IMR-90 (cell line): ENCODE data around the gene KRT8. TPM values are rescaled to one million over a fixed set of nuclear protein-coding genes. Genes with fewer than 3 reads are reported as not detected.

Experiments
- ATAC-seq: fragments of 200-7000 bp; cut with Tn5 transposase; 2 replicates; pipeline ENCODE4 v1.9.1; 2020; ENCODE audit warnings: low read depth, mild to moderate bottlenecking, moderate library complexity
- BruUV-seq: library from RNA; stranded (reverse); fragments of 400-500 nt; replicated peaks from 2 replicates; lab custom pipeline; 2021; lab: Mats Ljungman, UMichigan
- CTCF ChIA-PET: fragments of 300-600 bp; formaldehyde crosslinking; extraction: SDS; loops from one replicate; lab custom pipeline; 2021; ENCODE audit warnings: antibody characterized with exemption; lab: Yijun Ruan, JAX
- POLR2A ChIA-PET: fragments of 300-600 bp; sonication (Branson Sonifier 250); formaldehyde crosslinking; loops from one replicate; lab custom pipeline; 2022; ENCODE audit warnings: antibody characterized with exemption; ENCODE audit not compliant: unreplicated experiment; lab: Charles Lee
- DNase-seq: peaks from one replicate; pipeline ENCODE4 v3.0.0; 2013
- H2AFZ ChIP-seq: replicated peaks from 2 replicates; pipeline ENCODE3; 2013; ENCODE audit warnings: low read length, mild to moderate bottlenecking; ENCODE audit not compliant: poor library complexity
- H2AK5ac ChIP-seq: 2 replicates; pipeline ENCODE4 v1.6.1; 2013; ENCODE audit warnings: low read depth, low read length, inconsistent platforms
- H2AK9ac ChIP-seq: replicated peaks from 2 replicates; pipeline ENCODE3; 2013; ENCODE audit warnings: mild to moderate bottlenecking, low read depth, low read length, moderate library complexity; ENCODE audit not compliant: poor library complexity
- H2BK120ac ChIP-seq: 2 replicates; pipeline ENCODE4 v1.6.1; 2013; ENCODE audit warnings: low read depth, low read length, inconsistent platforms
- H2BK15ac ChIP-seq: 3 replicates; pipeline ENCODE4 v1.6.1; 2013; ENCODE audit warnings: low read depth, low read length, inconsistent platforms
- H2BK20ac ChIP-seq: 2 replicates; pipeline ENCODE4 v1.6.1; 2013; ENCODE audit warnings: low read depth, mild to moderate bottlenecking, inconsistent platforms, low read length, moderate library complexity
- H2BK5ac ChIP-seq: 2 replicates; pipeline ENCODE4 v1.6.1; 2013; ENCODE audit warnings: mild to moderate bottlenecking, low read depth, low read length, inconsistent platforms; ENCODE audit not compliant: poor library complexity, severe bottlenecking
- H3K14ac ChIP-seq: replicated peaks from 2 replicates; pipeline ENCODE4 v1.6.1; 2013; ENCODE audit warnings: low read depth, low read length, inconsistent platforms
- H3K18ac ChIP-seq: 2 replicates; pipeline ENCODE4 v1.6.1; 2013; ENCODE audit warnings: low read depth, low read length, control low read depth
- H3K23ac ChIP-seq: 2 replicates; pipeline ENCODE4 v1.6.1; 2013; ENCODE audit warnings: low read depth, low read length, inconsistent platforms
- H3K27ac ChIP-seq: 2 replicates; pipeline ENCODE4 v1.5.1; 2013; ENCODE audit warnings: mild to moderate bottlenecking, control low read depth, low read length; ENCODE audit not compliant: insufficient read depth
- H3K27me3 ChIP-seq: 2 replicates; pipeline ENCODE4 v1.6.1; 2013; ENCODE audit warnings: low read length; ENCODE audit not compliant: control insufficient read depth, insufficient read depth
- H3K36me3 ChIP-seq: 2 replicates; pipeline ENCODE4 v1.6.1; 2013; ENCODE audit warnings: low read length, mixed read lengths; ENCODE audit not compliant: control insufficient read depth, insufficient read depth
- H3K4ac ChIP-seq: 2 replicates; pipeline ENCODE4 v1.6.1; 2013; ENCODE audit warnings: low read depth, low read length, inconsistent platforms
- H3K4me1 ChIP-seq: 2 replicates; pipeline ENCODE4 v1.6.1; 2013; ENCODE audit warnings: low read length, mixed read lengths; ENCODE audit not compliant: control insufficient read depth, insufficient read depth
- H3K4me2 ChIP-seq: 2 replicates; pipeline ENCODE4 v1.6.1; 2013; ENCODE audit warnings: low read depth, mild to moderate bottlenecking, control low read depth, low read length, moderate library complexity
- H3K4me3 ChIP-seq: 2 replicates; pipeline ENCODE4 v1.5.1; 2013; ENCODE audit warnings: low read depth, mild to moderate bottlenecking, control low read depth, low read length, moderate library complexity; ENCODE audit not compliant: insufficient read depth
- H3K56ac ChIP-seq: 2 replicates; pipeline ENCODE4 v1.6.1; 2013; ENCODE audit warnings: low read length, inconsistent platforms; ENCODE audit not compliant: insufficient read depth; ENCODE audit errors: extremely low read depth
- H3K79me1 ChIP-seq, 2 experiments: 2 replicates each; pipeline ENCODE4 v1.6.1; 2013; ENCODE audit warnings: low read length in 2 of 2, inconsistent platforms in 1 of 2, low read depth in 1 of 2
- H3K9ac ChIP-seq: 2 replicates; pipeline ENCODE4 v1.6.1; 2013; ENCODE audit warnings: low read depth, low read length, control low read depth
- H3K9me1 ChIP-seq: 2 replicates; pipeline ENCODE4 v1.6.1; 2013; ENCODE audit warnings: low read length, inconsistent platforms; ENCODE audit not compliant: insufficient read depth
- H3K9me3 ChIP-seq: 2 replicates; pipeline ENCODE4 v1.6.1; 2013; ENCODE audit warnings: low read length; ENCODE audit not compliant: control insufficient read depth, insufficient read depth
- H4K20me1 ChIP-seq: 2 replicates; pipeline ENCODE4 v1.6.1; 2013; ENCODE audit warnings: low read length, inconsistent platforms; ENCODE audit not compliant: insufficient read depth
- H4K5ac ChIP-seq: 2 replicates; pipeline ENCODE4 v1.6.1; 2013; ENCODE audit warnings: mild to moderate bottlenecking, low read depth, low read length, control low read depth
- H4K8ac ChIP-seq, 2 experiments: 2 replicates each; pipeline ENCODE4 v1.6.1; 2013; ENCODE audit warnings: low read depth in 2 of 2, low read length in 2 of 2, control low read depth in 1 of 2, inconsistent platforms in 1 of 2
- H4K91ac ChIP-seq: 2 replicates; pipeline ENCODE4 v1.6.1; 2013; ENCODE audit warnings: low read depth, low read length, inconsistent platforms; ENCODE audit not compliant: insufficient read depth
- BHLHE40 ChIP-seq: fragments of 150-350 bp; IDR thresholded peaks from 2 replicates; pipeline ENCODE4 v1.6.1; 2016; ENCODE audit warnings: mild to moderate bottlenecking, low read depth, low read length
- CEBPB ChIP-seq: IDR thresholded peaks from 2 replicates; pipeline ENCODE4 v1.6.1; 2012; ENCODE audit warnings: low read depth, low read length, improper control_type of control experiment
- CHD1 ChIP-seq: IDR thresholded peaks from 2 replicates; pipeline ENCODE4 v1.6.1; 2012; ENCODE audit warnings: low read depth, low read length, improper control_type of control experiment
- FOS ChIP-seq: fragments of 150-350 bp; IDR thresholded peaks from 2 replicates; pipeline ENCODE4 v1.6.1; 2016; ENCODE audit warnings: low read depth, low read length
- MAFK ChIP-seq: IDR thresholded peaks from 2 replicates; pipeline ENCODE4 v1.6.1; 2012; ENCODE audit warnings: low read depth, low read length, improper control_type of control experiment
- MXI1 ChIP-seq: IDR thresholded peaks from 2 replicates; pipeline ENCODE4 v1.6.1; 2012; ENCODE audit warnings: low read depth, mild to moderate bottlenecking, low read length, moderate library complexity, borderline replicate concordance
- NFE2L2 ChIP-seq: fragments of 150-350 bp; IDR thresholded peaks from 2 replicates; pipeline ENCODE4 v1.6.1; 2016; ENCODE audit warnings: low read depth, mild to moderate bottlenecking, low read length
- POLR2A ChIP-seq: IDR thresholded peaks from 2 replicates; pipeline ENCODE4 v1.6.1; 2012; ENCODE audit warnings: mild to moderate bottlenecking, low read depth, low read length
- RAD21 ChIP-seq: IDR thresholded peaks from 2 replicates; pipeline ENCODE4 v1.6.1; 2012; ENCODE audit warnings: low read length, improper control_type of control experiment
- RFX5 ChIP-seq: IDR thresholded peaks from 2 replicates; pipeline ENCODE4 v1.8.0; 2012; ENCODE audit warnings: low read depth, mild to moderate bottlenecking, low read length, moderate library complexity
- SMC3 ChIP-seq: fragments of 150-350 bp; IDR thresholded peaks from 2 replicates; pipeline ENCODE4 v1.6.1; 2016; ENCODE audit warnings: low read depth, mild to moderate bottlenecking, antibody characterized with exemption, low read length, moderate library complexity
- WGBS, 2 experiments: methylation state at CpG; one replicate each; pipeline versions ENCODE4 v1.1.5 to v1.1.7; 2013; ENCODE audit warnings: missing lambda C conversion rate in 2 of 2; ENCODE audit not compliant: insufficient read length in 1 of 2; ENCODE audit errors: extremely low coverage in 2 of 2; 5-methylcytosine and 5-hydroxymethylcytosine counted together
- dilution Hi-C: fragments of 300-500 bp; cut with HindIII; formaldehyde crosslinking; loops from one replicate; pipeline ENCODE4 v1.14.3; 2018; ENCODE audit warnings: low sequenced_read_pairs; ENCODE audit not compliant: unreplicated experiment
- in situ Hi-C: fragments of 300-500 bp; cut with MboI; formaldehyde crosslinking; loops from 3 replicates; pipeline ENCODE4 v1.14.3; 2019; ENCODE audit warnings: low sequenced_read_pairs, inconsistent platforms, mixed read lengths
- intact Hi-C: fragments of 100-400 bp; cut with micrococcal nuclease; formaldehyde crosslinking; loops from 2 replicates; pipeline ENCODE4 v1.10.0; 2022
- polyA plus RNA-seq, 3 experiments: library from polyadenylated mRNA; depleted of rRNA; stranded (reverse); fragments of >200 nt; gene quantifications; 2 replicates each; pipeline ENCODE4 v1.2.3, GENCODE V29; 2012; ENCODE audit warnings: low replicate concordance in 1 of 3
- total RNA-seq: library from RNA; depleted of rRNA; stranded (reverse); fragments of >200 nt; gene quantifications from 2 replicates; pipeline ENCODE4 v1.2.3, GENCODE V29; 2012
- TF ChIP-seq, protein P1 (sequence below): fragments of 150-350 bp; IDR thresholded peaks from 2 replicates; pipeline ENCODE4 v1.6.1; 2017; ENCODE audit warnings: mild to moderate bottlenecking, antibody characterized with exemption, low read length, low read depth
- TF ChIP-seq, protein P2 (sequence below): conservative IDR thresholded peaks from 2 replicates; pipeline ENCODE4 v1.5.1; 2012; ENCODE audit warnings: mild to moderate bottlenecking, low read depth, low read length, improper control_type of control experiment
- TF ChIP-seq, protein P3 (sequence below): fragments of 150-350 bp; IDR thresholded peaks from 2 replicates; pipeline ENCODE4 v1.6.1; 2016; ENCODE audit warnings: low read depth, mild to moderate bottlenecking, low read length, moderate library complexity, borderline replicate concordance

The KRT8 gene
- total and polyA plus RNA-seq, 2 of the 4 experiments (the other 2 are of a cell fraction), result 10.9 to 39.3 TPM

DNA sequence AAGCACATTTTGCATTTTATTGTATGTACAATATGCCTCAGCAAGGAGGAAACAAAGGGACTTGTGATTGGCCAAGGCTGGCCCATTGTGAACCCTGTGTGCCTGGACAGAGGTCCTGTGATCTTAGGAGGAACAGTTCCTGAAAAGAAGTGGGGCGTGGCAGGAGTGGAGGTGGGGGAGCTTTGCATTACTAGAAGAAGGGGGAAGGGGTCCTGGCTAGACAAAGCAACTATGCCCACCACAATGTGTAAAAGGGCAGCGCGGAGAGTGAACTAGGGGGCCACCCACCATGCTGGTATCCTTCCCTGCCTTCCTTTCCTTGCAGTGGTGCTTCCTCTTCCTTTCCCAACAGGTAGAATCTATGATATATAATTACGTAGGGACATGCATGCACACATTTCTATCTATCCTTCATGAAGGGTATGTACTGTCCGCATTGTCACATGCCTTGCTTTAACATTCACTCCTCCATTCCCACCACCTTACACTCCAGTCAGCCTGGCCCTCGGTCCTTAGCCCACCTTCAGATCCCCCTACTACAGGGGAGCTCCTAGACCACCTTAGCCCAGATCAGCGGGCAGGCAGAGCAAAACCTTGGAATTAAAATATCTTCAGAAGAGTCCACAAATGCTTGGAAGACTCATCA lies 12.5 kb downstream of the KRT8 start:
- CTCF ChIA-PET, result interaction anchor here (0.7 kb wide), 1 partner anchor 89 kb away, joined by 3 read pairs; no protein-coding TSS in a partner anchor
- in situ Hi-C loops, result no loop called here
- no peak for DNase-seq

More for the DNA sequence above, 12.5 kb downstream of the KRT8 start:
- no peak overlapping the region for H4K91ac ChIP-seq
- no peak overlapping the region for H3K4ac ChIP-seq
- ATAC-seq, result no peak
- no peak overlapping the region for H2AK9ac ChIP-seq
- H4K20me1 ChIP-seq, result no peaks in the 10 kb centered on the region
- no peaks in the 10 kb centered on the region for H3K79me1 ChIP-seq
- no peak overlapping the region for H3K27ac ChIP-seq
- WGBS, 2 experiments, result 100% methylated on average over 1 of the region's 7 CpGs; no CpG with 5 or more reads in 1 of the 2 experiments
- H3K56ac ChIP-seq, result no peak overlapping the region
- 0 out of 2 replicates have a peak, but pooled peaks cover 1% of the 10 kb centered on the region for H3K9me3 ChIP-seq
- H2BK120ac ChIP-seq, result no peak overlapping the region
- H3K9ac ChIP-seq, result no peak overlapping the region
- no peaks in the 10 kb centered on the region for H3K9me1 ChIP-seq
- H4K8ac ChIP-seq, result no peak overlapping the region
- no peak overlapping the region for H3K23ac ChIP-seq
- H2BK5ac ChIP-seq, result no peak overlapping the region
- no peak overlapping the region for H3K4me2 ChIP-seq
- BruUV-seq, result no TSS peak
- no peak overlapping the region for H2AK5ac ChIP-seq
- no peak overlapping the region for H4K5ac ChIP-seq
- no peak overlapping the region for H2AFZ ChIP-seq
- no peak overlapping the region for H3K4me3 ChIP-seq
- intact Hi-C loops (no loop called here), dilution Hi-C loops (loop anchor here (25.0 kb wide), 1 partner anchor 95 kb away; no protein-coding TSS in a partner anchor)
- H3K36me3 ChIP-seq, result no peaks in the 10 kb centered on the region
- H3K14ac ChIP-seq, result no peak overlapping the region
- POLR2A ChIA-PET, result no interaction called here
- no peaks in the 10 kb centered on the region for H3K4me1 ChIP-seq
- peaks cover 1% of the 10 kb centered on the region; the same call in 1 of the 2 replicates for H3K27me3 ChIP-seq
- H2BK20ac ChIP-seq, result no peak overlapping the region
- H2BK15ac ChIP-seq, result no peak overlapping the region
- no peak overlapping the region for H3K18ac ChIP-seq
- TF ChIP-seq, protein P1, sequence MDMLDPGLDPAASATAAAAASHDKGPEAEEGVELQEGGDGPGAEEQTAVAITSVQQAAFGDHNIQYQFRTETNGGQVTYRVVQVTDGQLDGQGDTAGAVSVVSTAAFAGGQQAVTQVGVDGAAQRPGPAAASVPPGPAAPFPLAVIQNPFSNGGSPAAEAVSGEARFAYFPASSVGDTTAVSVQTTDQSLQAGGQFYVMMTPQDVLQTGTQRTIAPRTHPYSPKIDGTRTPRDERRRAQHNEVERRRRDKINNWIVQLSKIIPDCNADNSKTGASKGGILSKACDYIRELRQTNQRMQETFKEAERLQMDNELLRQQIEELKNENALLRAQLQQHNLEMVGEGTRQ, result no peak
- TF ChIP-seq, protein P2, sequence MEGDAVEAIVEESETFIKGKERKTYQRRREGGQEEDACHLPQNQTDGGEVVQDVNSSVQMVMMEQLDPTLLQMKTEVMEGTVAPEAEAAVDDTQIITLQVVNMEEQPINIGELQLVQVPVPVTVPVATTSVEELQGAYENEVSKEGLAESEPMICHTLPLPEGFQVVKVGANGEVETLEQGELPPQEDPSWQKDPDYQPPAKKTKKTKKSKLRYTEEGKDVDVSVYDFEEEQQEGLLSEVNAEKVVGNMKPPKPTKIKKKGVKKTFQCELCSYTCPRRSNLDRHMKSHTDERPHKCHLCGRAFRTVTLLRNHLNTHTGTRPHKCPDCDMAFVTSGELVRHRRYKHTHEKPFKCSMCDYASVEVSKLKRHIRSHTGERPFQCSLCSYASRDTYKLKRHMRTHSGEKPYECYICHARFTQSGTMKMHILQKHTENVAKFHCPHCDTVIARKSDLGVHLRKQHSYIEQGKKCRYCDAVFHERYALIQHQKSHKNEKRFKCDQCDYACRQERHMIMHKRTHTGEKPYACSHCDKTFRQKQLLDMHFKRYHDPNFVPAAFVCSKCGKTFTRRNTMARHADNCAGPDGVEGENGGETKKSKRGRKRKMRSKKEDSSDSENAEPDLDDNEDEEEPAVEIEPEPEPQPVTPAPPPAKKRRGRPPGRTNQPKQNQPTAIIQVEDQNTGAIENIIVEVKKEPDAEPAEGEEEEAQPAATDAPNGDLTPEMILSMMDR, result no peak
- TF ChIP-seq MXI1, result no peak
- no peak for TF ChIP-seq FOS
- TF ChIP-seq MAFK, result no peak
- TF ChIP-seq RAD21, result no peak
- TF ChIP-seq CHD1, result no peak
- TF ChIP-seq CEBPB, result no peak
- no peak for TF ChIP-seq RFX5
- TF ChIP-seq NFE2L2, result no peak
- no peak for TF ChIP-seq SMC3
- TF ChIP-seq POLR2A, result no peak
- TF ChIP-seq, protein P3, sequence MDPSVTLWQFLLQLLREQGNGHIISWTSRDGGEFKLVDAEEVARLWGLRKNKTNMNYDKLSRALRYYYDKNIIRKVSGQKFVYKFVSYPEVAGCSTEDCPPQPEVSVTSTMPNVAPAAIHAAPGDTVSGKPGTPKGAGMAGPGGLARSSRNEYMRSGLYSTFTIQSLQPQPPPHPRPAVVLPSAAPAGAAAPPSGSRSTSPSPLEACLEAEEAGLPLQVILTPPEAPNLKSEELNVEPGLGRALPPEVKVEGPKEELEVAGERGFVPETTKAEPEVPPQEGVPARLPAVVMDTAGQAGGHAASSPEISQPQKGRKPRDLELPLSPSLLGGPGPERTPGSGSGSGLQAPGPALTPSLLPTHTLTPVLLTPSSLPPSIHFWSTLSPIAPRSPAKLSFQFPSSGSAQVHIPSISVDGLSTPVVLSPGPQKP, result no peak
- no peak for TF ChIP-seq BHLHE40
